K562 (cell line): Measurements from ENCODE around the gene VWA7. TPM values are rescaled to one million over a fixed set of nuclear protein-coding genes. Genes with fewer than 3 reads are reported as not detected.

Source experiments
- ATAC-seq: fragments of 200-7000 bp; cut with Tn5 transposase; 3 replicates; pipeline ENCODE4 v1.9.1; 2020; ENCODE audit warnings: moderate library complexity
- BruUV-seq: library from RNA; stranded (reverse); fragments of 400-500 nt; replicated peaks from 2 replicates; lab custom pipeline; 2021; lab: Mats Ljungman, UMichigan
- CTCF ChIA-PET: fragments of 300-600 bp; formaldehyde crosslinking; extraction: SDS; loops from one replicate; lab custom pipeline; 2021; ENCODE audit warnings: low intra/inter-chr PET ratio; lab: Yijun Ruan, JAX
- POLR2A ChIA-PET: fragments of 300-600, 350-650 bp; sonication (Branson Sonifier 250); formaldehyde crosslinking; extraction: SDS; loops from one replicate; lab custom pipeline; 2021; ENCODE audit warnings: antibody characterized with exemption, inconsistent platforms; lab: Yijun Ruan, JAX
- DNase-seq, 4 experiments: peaks; one replicate each; pipeline versions ENCODE4 v3.0.0 to v3.0.0-alpha.2; 2011 to 2018; ENCODE audit warnings: low spot score in 3 of 4, mixed read lengths in 3 of 4; ENCODE audit errors: extremely low read depth in 1 of 4
- FAIRE-seq: peaks from 2 replicates; lab custom pipeline; 2011; peaks lifted over from hg19 to GRCh38; lab: Jason Lieb, UNC
- H2AFZ ChIP-seq: 2 replicates; pipeline ENCODE4 v1.6.0; 2011; ENCODE audit warnings: low read depth, low read length, control low read depth, inconsistent platforms
- H3K27ac ChIP-seq: fragments of 200-600 bp; 3 replicates; pipeline ENCODE4 v1.8.0; 2011; ENCODE audit warnings: low read depth, mild to moderate bottlenecking, control low read depth, inconsistent platforms, low read length, moderate library complexity, mixed read lengths; ENCODE audit errors: extremely low read depth
- H3K27me3 ChIP-seq, 2 experiments: fragments of 300-600 bp in 1 of 2; 2 replicates in 1 of 2; 3 replicates in 1 of 2; pipeline versions ENCODE4 v1.6.0 to v1.8.0; 2011; ENCODE audit warnings: inconsistent platforms in 2 of 2, low read length in 2 of 2, mild to moderate bottlenecking in 1 of 2, mixed read lengths in 1 of 2, moderate library complexity in 1 of 2; ENCODE audit not compliant: control insufficient read depth in 2 of 2, insufficient read depth in 2 of 2
- H3K36me3 ChIP-seq: fragments of 300-600 bp; 3 replicates; pipeline ENCODE4 v1.8.0; 2011; ENCODE audit warnings: mild to moderate bottlenecking, low read length, inconsistent platforms; ENCODE audit not compliant: control insufficient read depth, insufficient read depth
- H3K4me1 ChIP-seq, 2 experiments: fragments of 200-600 bp in 1 of 2; replicated peaks in 1 of 2; 2 replicates in 1 of 2; 3 replicates in 1 of 2; pipeline versions ENCODE4 v1.5.1 to v1.8.0; 2011; ENCODE audit warnings: inconsistent platforms in 2 of 2, low read length in 2 of 2, mild to moderate bottlenecking in 1 of 2, mixed read lengths in 1 of 2, moderate library complexity in 1 of 2; ENCODE audit not compliant: control insufficient read depth in 2 of 2, insufficient read depth in 2 of 2
- H3K4me2 ChIP-seq: 2 replicates; pipeline ENCODE4 v1.6.1; 2011; ENCODE audit warnings: low read length, control low read depth, inconsistent platforms, mixed read lengths; ENCODE audit not compliant: insufficient read depth
- H3K4me3 ChIP-seq: fragments of 200-600 bp; sonication (generic), shearing (Covaris generic); 2 replicates; pipeline ENCODE4 v1.5.1; 2016; ENCODE audit warnings: control low read depth, inconsistent platforms
- H3K79me2 ChIP-seq: fragments of 200-600 bp; 3 replicates; pipeline ENCODE4 v1.8.0; 2011; ENCODE audit warnings: low read length, inconsistent platforms; ENCODE audit not compliant: control insufficient read depth, insufficient read depth
- H3K9ac ChIP-seq, 2 experiments: 2 replicates each; pipeline versions ENCODE4 v1.6.0 to v1.6.1; 2011; ENCODE audit warnings: low read depth in 2 of 2, low read length in 2 of 2, control low read depth in 1 of 2, inconsistent platforms in 1 of 2, mild to moderate bottlenecking in 1 of 2, mixed read lengths in 1 of 2; ENCODE audit not compliant: insufficient read depth in 1 of 2
- H3K9me1 ChIP-seq: one replicate; pipeline ENCODE4 v1.6.0; 2011; ENCODE audit warnings: inconsistent platforms, mild to moderate bottlenecking, low read length, moderate library complexity; ENCODE audit not compliant: control insufficient read depth, insufficient read depth
- H3K9me3 ChIP-seq: replicated peaks from 2 replicates; pipeline ENCODE4 v1.5.1; 2011; ENCODE audit warnings: low read depth, low read length, inconsistent platforms; ENCODE audit not compliant: control insufficient read depth, insufficient read depth
- H4K20me1 ChIP-seq: replicated peaks from 2 replicates; pipeline ENCODE4 v1.6.1; 2011; ENCODE audit warnings: low read length, inconsistent platforms, mixed read lengths; ENCODE audit not compliant: control insufficient read depth, insufficient read depth
- CTCFL ChIP-seq: IDR thresholded peaks from 2 replicates; pipeline ENCODE4 v1.6.1; 2011; ENCODE audit warnings: borderline replicate concordance, low read depth, mild to moderate bottlenecking, moderate library complexity, low read length; ENCODE audit not compliant: insufficient read depth, poor library complexity, severe bottlenecking
- HLTF ChIP-seq: fragments of 450-650 bp; IDR thresholded peaks from 2 replicates; pipeline ENCODE4 v1.6.1; 2016
- HMGXB4 ChIP-seq: sonication (generic); formaldehyde crosslinking; IDR thresholded peaks from 2 replicates; pipeline ENCODE4 v1.8.1; 2023; ENCODE audit warnings: mild to moderate bottlenecking, missing genetic modification reagents
- JUN ChIP-seq, 2 experiments: sonication (generic) in 1 of 2; formaldehyde crosslinking in 1 of 2; IDR thresholded peaks; 2 replicates each; pipeline versions ENCODE4 v1.6.1 to v1.8.0; 2012 to 2022; ENCODE audit warnings: borderline replicate concordance in 2 of 2, mild to moderate bottlenecking in 2 of 2, improper control_type of control experiment in 1 of 2, low read depth in 1 of 2, low read length in 1 of 2, missing genetic modification reagents in 1 of 2
- KDM2B ChIP-seq: fragments of 250-450 bp; sonication (Bioruptor Pico); IDR thresholded peaks from 2 replicates; pipeline ENCODE4 v1.8.0; 2021; ENCODE audit warnings: mild to moderate bottlenecking, moderate library complexity
- MYC ChIP-seq, 2 experiments: fragments of 250-450 bp in 1 of 2; sonication (Bioruptor Pico) in 1 of 2; IDR thresholded peaks; 2 replicates each; pipeline versions ENCODE4 v1.5.1 to v1.6.1; 2012 to 2021; ENCODE audit warnings: low read depth in 2 of 2, borderline replicate concordance in 1 of 2, improper control_type of control experiment in 1 of 2, low read length in 1 of 2, mild to moderate bottlenecking in 1 of 2, moderate library complexity in 1 of 2
- TARDBP ChIP-seq: fragments of 450-650 bp; IDR thresholded peaks from 2 replicates; pipeline ENCODE4 v1.6.1; 2016
- TOE1 ChIP-seq, 2 experiments: fragments of 450-650 bp in 1 of 2; sonication (generic) in 1 of 2; formaldehyde crosslinking in 1 of 2; IDR thresholded peaks; 2 replicates each; pipeline versions ENCODE4 v1.7.1 to v1.8.0; 2016 to 2022; ENCODE audit warnings: borderline replicate concordance in 2 of 2, mild to moderate bottlenecking in 2 of 2, antibody characterized with exemption in 1 of 2, inconsistent platforms in 1 of 2, low read depth in 1 of 2, missing genetic modification reagents in 1 of 2, moderate library complexity in 1 of 2
- ZBED1 ChIP-seq: IDR thresholded peaks from 2 replicates; pipeline ENCODE4 v1.6.1; 2014
- ZKSCAN8 ChIP-seq: fragments of 200-800 bp; sonication (Bioruptor generic); IDR thresholded peaks from 2 replicates; pipeline ENCODE4 v1.6.1; 2016; ENCODE audit warnings: missing genetic modification characterization, missing compliant biosample characterization
- ZNF124 ChIP-seq: sonication (generic); formaldehyde crosslinking; IDR thresholded peaks from 2 replicates; pipeline ENCODE4 v1.8.1; 2022; ENCODE audit warnings: missing genetic modification reagents
- ZNF232 ChIP-seq: sonication (generic); formaldehyde crosslinking; IDR thresholded peaks from 2 replicates; pipeline ENCODE4 v1.8.0; 2022; ENCODE audit warnings: mild to moderate bottlenecking, missing genetic modification reagents
- ZNF586 ChIP-seq: fragments of 450-650 bp; formaldehyde crosslinking; conservative IDR thresholded peaks from 2 replicates; pipeline ENCODE4 v1.4.0; 2020; ENCODE audit warnings: mild to moderate bottlenecking, moderate library complexity
- WGBS: fragments of 100-300 bp; shearing (Covaris generic); methylation state at CpG from one replicate; pipeline ENCODE4 v1.1.6; 2016; ENCODE audit warnings: low coverage, mixed read lengths; ENCODE audit not compliant: insufficient coverage; ENCODE audit errors: missing lambda C conversion rate; 5-methylcytosine and 5-hydroxymethylcytosine counted together
- in situ Hi-C: fragments of 300-500 bp; cut with MboI; formaldehyde crosslinking; loops from 4 replicates; pipeline ENCODE4 v1.15.0; 2018; ENCODE audit warnings: inconsistent platforms, mixed read lengths
- intact Hi-C: fragments of 100-400 bp; cut with micrococcal nuclease; formaldehyde crosslinking; loops from 2 replicates; pipeline ENCODE4 v1.14.2; 2022
- polyA plus RNA-seq, 8 experiments: library from polyadenylated mRNA; depleted of rRNA in 4 of 8; stranded (reverse) in 5 of 8; unstranded in 3 of 8; fragments of >200 nt; fragmentation: Nextera tagmentation in 2 of 8; fragmentation: Illumina TruSeq in 1 of 8; extraction: Ambion mirVana in 2 of 8; extraction: Trizol in 1 of 8; gene quantifications; 2 replicates each; pipeline versions ENCODE4 v1.2.1 to v1.2.3, GENCODE V29; 2011 to 2014; ENCODE audit warnings: inconsistent platforms in 1 of 8, missing spikeins in 1 of 8
- total RNA-seq, 7 experiments: library from RNA; depleted of rRNA in 6 of 7; stranded (reverse); fragments of >200 nt in 6 of 7; fragmentation: Illumina TruSeq in 2 of 7; extraction: Trizol in 2 of 7; gene quantifications; 2 replicates each; pipeline versions ENCODE4 v1.2.1 to v1.2.3, GENCODE V29; 2011 to 2021; ENCODE audit warnings: low replicate concordance in 1 of 7

VWA7 gene
- total and polyA plus RNA-seq, 9 of the 15 experiments (the other 6 are each of a cell fraction or from before 2014, with no cell fraction given) = 0.18 to 2.9 (median 0.95) TPM

GRCh38 chr6:31736768-31737314, 40.3 kb downstream of the VWA7 start:
- 16% methylated on average over 10 of the region's 10 CpGs for WGBS
- Histone ChIP-seq H2AFZ (peak overlapping the region; percentile 72), H3K4me1 (peaks cover 46 to 54% of the 10 kb centered on the region in 2 experiments), H3K4me2 (peak overlapping the region; percentile 100), H3K79me2 (peaks cover 89% of the 10 kb centered on the region), H3K36me3 (peaks cover 50% of the 10 kb centered on the region), H4K20me1 (peaks cover 24% of the 10 kb centered on the region), H3K27me3 (no peaks in the 10 kb centered on the region), H3K9me1 (no peaks in the 10 kb centered on the region), H3K4me3 (peak overlapping the region; percentile 77), H3K27ac (peak overlapping the region; percentile 95), H3K9me3 (no peaks in the 10 kb centered on the region), H3K9ac (peak overlapping the region; percentile 99)
- DNase-seq (peak in 1 of 4 experiments; percentile 55), FAIRE-seq (no peak), ATAC-seq (no peak)
- intact Hi-C loops = loop anchor here (10.0 kb wide), 1 partner anchor 238 kb away; the partner anchor contains the start of gene DXO
- POLR2A ChIA-PET = interaction anchor here (0.6 to 13.1 kb wide), 26 partner anchors 11 to 348 kb away, joined by 3 to 236 read pairs (median 12); partner anchors contain the start of genes ABHD16A, BAG6, C6orf47 and CSNK2B
- CTCF ChIA-PET = no interaction called here
- in situ Hi-C loops = no loop called here
- BruUV-seq = no TSS peak
- TF ChIP-seq ZBED1 (no peak), ZNF586 (CRISPR knock-in tag) (no peak), JUN (IDR thresholded peaks at IDR 0.05; ENCODE audit: borderline replicate concordance, low read depth, low read length) (no peak), JUN (CRISPR knock-in tag; IDR thresholded peaks at IDR 0.05; ENCODE audit: borderline replicate concordance) (peak; percentile 66; the same call in 1 of the 2 replicates), TARDBP (no peak), ZNF124 (CRISPR knock-in tag) (no peak), HMGXB4 (CRISPR knock-in tag) (0 out of 2 replicates have a peak, but pooled peaks have one; percentile 66), MYC (IDR thresholded peaks at IDR 0.05; ENCODE audit: low read depth, low read length) (no peak), MYC (CRISPR knock-in tag; IDR thresholded peaks at IDR 0.05; ENCODE audit: borderline replicate concordance, low read depth) (peak; percentile 74; the same call in 1 of the 2 replicates), ZKSCAN8 (CRISPR knock-in tag) (no peak), HLTF (no peak; the same call in 1 of the 2 replicates), TOE1 (IDR thresholded peaks at IDR 0.05; ENCODE audit: borderline replicate concordance) (no peak), TOE1 (CRISPR knock-in tag; IDR thresholded peaks at IDR 0.05; ENCODE audit: borderline replicate concordance, low read depth) (peak; percentile 48; the same call in 1 of the 2 replicates), KDM2B (CRISPR knock-in tag) (no peak), CTCFL (no peak), ZNF232 (CRISPR knock-in tag) (peak; percentile 26; the same call in 1 of the 2 replicates)
